Gastroesophageal sphincter (tissue), 3 donors: ENCODE results near the gene NAB1.

Experiments used
- EP300 ChIP-seq: sonication (generic); formaldehyde crosslinking; IDR thresholded peaks from one replicate; pipeline ENCODE4 v1.6.1; 2017; ENCODE audit warnings: antibody characterized with exemption, mild to moderate bottlenecking
- POLR2A ChIP-seq, 2 donors: fragments of 450-650 bp; IDR thresholded peaks; one replicate each; pipeline ENCODE4 v1.6.1; 2017; ENCODE audit warnings: antibody characterized with exemption in 2 of 2, mild to moderate bottlenecking in 2 of 2, moderate library complexity in 1 of 2
- POLR2AphosphoS5 ChIP-seq: sonication (generic); formaldehyde crosslinking; IDR thresholded peaks from one replicate; pipeline ENCODE4 v1.6.1; 2017; ENCODE audit warnings: antibody characterized with exemption
- TF ChIP-seq, protein P1 (sequence below), 4 experiments: fragments of 200-600 bp in 2 of 4; fragments of 450-650 bp in 2 of 4; sonication (generic) in 1 of 4; IDR thresholded peaks; one replicate each; pipeline ENCODE4 v1.5.1; 2017 to 2019; ENCODE audit warnings: antibody characterized with exemption in 4 of 4, mild to moderate bottlenecking in 2 of 4, moderate library complexity in 2 of 4

DNA sequence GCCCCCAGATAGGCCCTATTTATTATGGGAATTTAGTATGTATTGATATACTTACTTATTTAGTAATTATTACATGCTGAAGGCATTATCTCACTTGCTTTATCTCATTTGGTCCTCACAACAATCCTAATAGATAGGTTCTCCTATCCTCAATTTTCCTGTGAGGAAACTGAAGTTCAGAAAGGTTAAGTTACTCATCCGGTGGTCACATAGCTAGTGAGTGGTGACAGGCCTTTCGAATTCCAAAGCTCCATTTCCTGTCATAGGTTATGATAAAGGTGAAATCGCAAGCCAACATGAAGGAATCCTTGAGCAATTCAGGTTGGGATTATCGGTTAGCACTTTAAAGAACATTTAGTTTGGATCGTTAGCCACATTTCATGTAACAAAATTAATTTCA lies 33.3 kb downstream of the NAB1 start:
- TF ChIP-seq, protein P1, sequence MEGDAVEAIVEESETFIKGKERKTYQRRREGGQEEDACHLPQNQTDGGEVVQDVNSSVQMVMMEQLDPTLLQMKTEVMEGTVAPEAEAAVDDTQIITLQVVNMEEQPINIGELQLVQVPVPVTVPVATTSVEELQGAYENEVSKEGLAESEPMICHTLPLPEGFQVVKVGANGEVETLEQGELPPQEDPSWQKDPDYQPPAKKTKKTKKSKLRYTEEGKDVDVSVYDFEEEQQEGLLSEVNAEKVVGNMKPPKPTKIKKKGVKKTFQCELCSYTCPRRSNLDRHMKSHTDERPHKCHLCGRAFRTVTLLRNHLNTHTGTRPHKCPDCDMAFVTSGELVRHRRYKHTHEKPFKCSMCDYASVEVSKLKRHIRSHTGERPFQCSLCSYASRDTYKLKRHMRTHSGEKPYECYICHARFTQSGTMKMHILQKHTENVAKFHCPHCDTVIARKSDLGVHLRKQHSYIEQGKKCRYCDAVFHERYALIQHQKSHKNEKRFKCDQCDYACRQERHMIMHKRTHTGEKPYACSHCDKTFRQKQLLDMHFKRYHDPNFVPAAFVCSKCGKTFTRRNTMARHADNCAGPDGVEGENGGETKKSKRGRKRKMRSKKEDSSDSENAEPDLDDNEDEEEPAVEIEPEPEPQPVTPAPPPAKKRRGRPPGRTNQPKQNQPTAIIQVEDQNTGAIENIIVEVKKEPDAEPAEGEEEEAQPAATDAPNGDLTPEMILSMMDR (IDR thresholded peaks at IDR 0.05) = no peak
- TF ChIP-seq POLR2A (IDR thresholded peaks at IDR 0.05) (no peak), POLR2AphosphoS5 (no peak), EP300 (no peak)
